ENCODE measurements around the gene WDPCP. TPM values are rescaled to one million over a fixed set of nuclear protein-coding genes. Genes with fewer than 3 reads are reported as not detected.

Gene WDPCP
- total RNA-seq, 1 donor from 2014 or later = 12.3 TPM

GRCh38 chr2:63132020-63132419, 456.3 kb downstream of the WDPCP start:
- DNase-seq = no peak
- Histone ChIP-seq H3K4me3 (no peak overlapping the region), H3K27me3 (ENCODE audit: low read depth) (no peaks in the 10 kb centered on the region), H3K4me1 (no peaks in the 10 kb centered on the region), H3K27ac (no peak overlapping the region), H3K9me3 (peaks cover 33% of the 10 kb centered on the region), H3K36me3 (no peaks in the 10 kb centered on the region)
- TF ChIP-seq, protein P1, sequence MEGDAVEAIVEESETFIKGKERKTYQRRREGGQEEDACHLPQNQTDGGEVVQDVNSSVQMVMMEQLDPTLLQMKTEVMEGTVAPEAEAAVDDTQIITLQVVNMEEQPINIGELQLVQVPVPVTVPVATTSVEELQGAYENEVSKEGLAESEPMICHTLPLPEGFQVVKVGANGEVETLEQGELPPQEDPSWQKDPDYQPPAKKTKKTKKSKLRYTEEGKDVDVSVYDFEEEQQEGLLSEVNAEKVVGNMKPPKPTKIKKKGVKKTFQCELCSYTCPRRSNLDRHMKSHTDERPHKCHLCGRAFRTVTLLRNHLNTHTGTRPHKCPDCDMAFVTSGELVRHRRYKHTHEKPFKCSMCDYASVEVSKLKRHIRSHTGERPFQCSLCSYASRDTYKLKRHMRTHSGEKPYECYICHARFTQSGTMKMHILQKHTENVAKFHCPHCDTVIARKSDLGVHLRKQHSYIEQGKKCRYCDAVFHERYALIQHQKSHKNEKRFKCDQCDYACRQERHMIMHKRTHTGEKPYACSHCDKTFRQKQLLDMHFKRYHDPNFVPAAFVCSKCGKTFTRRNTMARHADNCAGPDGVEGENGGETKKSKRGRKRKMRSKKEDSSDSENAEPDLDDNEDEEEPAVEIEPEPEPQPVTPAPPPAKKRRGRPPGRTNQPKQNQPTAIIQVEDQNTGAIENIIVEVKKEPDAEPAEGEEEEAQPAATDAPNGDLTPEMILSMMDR (IDR thresholded peaks at IDR 0.05) = no peak
- intact Hi-C loops (cut with DNase I) = no loop called here
- no peak for ATAC-seq

DNA sequence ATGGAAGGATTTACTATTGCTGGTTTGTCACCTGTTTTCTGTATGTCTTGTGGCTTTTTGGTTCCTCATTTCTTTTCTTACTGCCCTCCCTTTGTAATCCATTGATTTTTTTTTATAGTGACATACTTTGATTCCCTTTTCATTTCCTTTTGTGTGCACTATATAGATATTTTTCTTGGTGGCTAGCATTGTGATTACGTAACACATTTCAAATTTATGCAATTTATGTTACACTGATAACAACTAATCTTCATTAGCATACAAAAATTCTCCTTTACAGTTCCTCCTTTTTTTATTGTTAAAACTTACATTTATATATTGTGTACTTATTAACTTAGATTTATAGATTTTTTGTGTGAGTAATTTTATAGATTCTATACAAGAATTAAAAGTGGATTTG, 457.1 kb downstream of the WDPCP start:
- H3K4me1 ChIP-seq = no peaks in the 10 kb centered on the region
- peaks cover 26% of the 10 kb centered on the region for H3K9me3 ChIP-seq
- no peaks in the 10 kb centered on the region for H3K36me3 ChIP-seq
- no peak overlapping the region for H3K27ac ChIP-seq
- ATAC-seq (no peak), DNase-seq (no peak)
- intact Hi-C loops (cut with DNase I) = no loop called here
- no peaks in the 10 kb centered on the region for H3K27me3 ChIP-seq (ENCODE audit: low read depth)
- TF ChIP-seq, protein P1 (IDR thresholded peaks at IDR 0.05) = no peak
- H3K4me3 ChIP-seq = no peak overlapping the region

GRCh38 chr2:63127594-63127993, 460.7 kb downstream of the WDPCP start:
- intact Hi-C loops (cut with DNase I) = no loop called here
- no peak overlapping the region for H3K27ac ChIP-seq
- ATAC-seq = no peak

GRCh38 chr2:63124850-63125249, 463.4 kb downstream of the WDPCP start:
- no peak for DNase-seq
- no peaks in the 10 kb centered on the region for H3K36me3 ChIP-seq
- TF ChIP-seq, protein P1 (IDR thresholded peaks at IDR 0.05) = no peak
- H3K27ac ChIP-seq = no peak overlapping the region
- no peaks in the 10 kb centered on the region for H3K4me1 ChIP-seq
- ATAC-seq = no peak
- H3K4me3 ChIP-seq = no peak overlapping the region
- intact Hi-C loops (cut with DNase I) = no loop called here
- H3K9me3 ChIP-seq = peaks cover 4% of the 10 kb centered on the region
- H3K27me3 ChIP-seq (ENCODE audit: low read depth) = no peaks in the 10 kb centered on the region

More at GRCh38 chr2:63127594-63127993, 460.7 kb downstream of the WDPCP start:
- TF ChIP-seq, protein P1 (IDR thresholded peaks at IDR 0.05) = no peak
- H3K4me1 ChIP-seq = no peaks in the 10 kb centered on the region
- H3K36me3 ChIP-seq = no peaks in the 10 kb centered on the region
- no peak for DNase-seq
- peaks cover 20% of the 10 kb centered on the region for H3K9me3 ChIP-seq
- H3K4me3 ChIP-seq = no peak overlapping the region
- no peaks in the 10 kb centered on the region for H3K27me3 ChIP-seq (ENCODE audit: low read depth)

GRCh38 chr2:63124218-63124617, 464.1 kb downstream of the WDPCP start:
- Histone ChIP-seq H3K36me3 (no peaks in the 10 kb centered on the region), H3K27me3 (ENCODE audit: low read depth) (no peaks in the 10 kb centered on the region), H3K4me3 (no peak overlapping the region), H3K4me1 (no peaks in the 10 kb centered on the region), H3K27ac (no peak overlapping the region), H3K9me3 (no peaks in the 10 kb centered on the region)
- TF ChIP-seq, protein P1 (IDR thresholded peaks at IDR 0.05) = no peak
- intact Hi-C loops (cut with DNase I) = no loop called here
- DNase-seq (no peak), ATAC-seq (peak in 1 of 2 donors; percentile 41)

DNA sequence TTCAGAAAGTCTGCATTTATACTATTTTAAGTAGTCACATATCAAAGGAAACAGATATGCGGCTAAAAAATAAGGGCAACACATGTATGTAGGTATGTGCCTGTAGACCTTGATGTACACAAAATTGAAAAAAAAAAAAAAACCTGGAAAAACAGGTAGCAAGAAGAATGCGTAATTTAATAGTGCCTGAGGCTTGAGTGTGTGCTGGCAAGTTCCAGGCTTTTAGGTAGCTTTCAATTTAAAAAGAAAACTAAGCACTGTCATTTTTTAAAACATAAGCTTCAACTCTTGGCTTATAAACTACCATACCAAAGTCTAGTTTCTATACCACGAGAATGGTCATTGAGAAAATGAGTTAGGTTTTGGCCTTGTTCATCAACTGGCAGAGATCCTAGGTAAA, 465.4 kb downstream of the WDPCP start:
- Histone ChIP-seq H3K4me3 (no peak overlapping the region), H3K9me3 (no peaks in the 10 kb centered on the region), H3K36me3 (no peaks in the 10 kb centered on the region), H3K27me3 (ENCODE audit: low read depth) (no peaks in the 10 kb centered on the region), H3K27ac (no peak overlapping the region), H3K4me1 (no peaks in the 10 kb centered on the region)
- intact Hi-C loops (cut with DNase I) = no loop called here
- ATAC-seq = no peak
- no peak for DNase-seq
- TF ChIP-seq, protein P1 (IDR thresholded peaks at IDR 0.05) = no peak
